ENCODE measurements around the gene NAA35.

- TF ChIP-seq CTCF (IDR thresholded peaks at IDR 0.05) (no peak), POLR2AphosphoS5 (IDR thresholded peaks at IDR 0.05) (no peak)
Observed at GRCh38 chr9:86027767-86028166, 86.8 kb downstream of the NAA35 start.

Data from breast epithelium (tissue), 3 donors.